Activated T-helper 17 cell treated with anti-CD3 and anti-CD28 coated beads, Interleukin-2, amount 50 U/mL, for 72 hours (primary cell): ENCODE results near the gene AP3D1. TPM values are rescaled to one million over a fixed set of nuclear protein-coding genes. Genes with fewer than 3 reads are reported as not detected.

Experiments used
- ATAC-seq: fragments of 150-1000 bp; cut with Tn5 transposase; replicated peaks from 2 replicates; pipeline ENCODE4 v1.10.0; 2021; ENCODE audit warnings: mild to moderate bottlenecking, moderate library complexity
- H3K27ac Mint-ChIP-seq: one replicate; pipeline ENCODE4 v1.8.0; 2022; ENCODE audit warnings: mixed read lengths
- H3K27me3 Mint-ChIP-seq: one replicate; pipeline ENCODE4 v1.8.0; 2022; ENCODE audit warnings: mixed read lengths
- H3K36me3 Mint-ChIP-seq: one replicate; pipeline ENCODE4 v1.8.0; 2022; ENCODE audit warnings: low read depth, mild to moderate bottlenecking, mixed read lengths
- H3K4me1 Mint-ChIP-seq: one replicate; pipeline ENCODE4 v1.8.0; 2022; ENCODE audit warnings: mixed read lengths
- H3K4me3 Mint-ChIP-seq: one replicate; pipeline ENCODE4 v1.8.0; 2022; ENCODE audit warnings: mild to moderate bottlenecking, mixed read lengths
- H3K9me3 Mint-ChIP-seq: one replicate; pipeline ENCODE4 v1.8.0; 2022; ENCODE audit warnings: mixed read lengths
- total RNA-seq, 2 donors: library from RNA; stranded (reverse); gene quantifications; one replicate each; pipeline ENCODE4 v1.2.3, GENCODE V29; 2022

AP3D1 gene
- total RNA-seq, 2 donors from 2014 or later = 83.6 to 108 TPM

GRCh38 chr19:2058570-2059421, 92.6 kb downstream of the AP3D1 start:
- H3K4me1 Mint-ChIP-seq = peaks cover 10% of the 10 kb centered on the region
- no peak for ATAC-seq
- peak overlapping the region; percentile 30 for H3K4me3 Mint-ChIP-seq
- peak overlapping the region; percentile 17 for H3K27ac Mint-ChIP-seq
- no peaks in the 10 kb centered on the region for H3K9me3 Mint-ChIP-seq
- H3K36me3 Mint-ChIP-seq = peaks cover 7% of the 10 kb centered on the region
- no peaks in the 10 kb centered on the region for H3K27me3 Mint-ChIP-seq

- peaks cover 7% of the 10 kb centered on the region for H3K36me3 Mint-ChIP-seq
- H3K4me1 Mint-ChIP-seq = peaks cover 10% of the 10 kb centered on the region
- no peaks in the 10 kb centered on the region for H3K27me3 Mint-ChIP-seq
- H3K4me3 Mint-ChIP-seq = peak overlapping the region; percentile 84
- H3K9me3 Mint-ChIP-seq = no peaks in the 10 kb centered on the region
- no peak for ATAC-seq
- peak overlapping the region; percentile 17 for H3K27ac Mint-ChIP-seq
Observed at GRCh38 chr19:2057484-2058469, 93.6 kb downstream of the AP3D1 start.

- Mint-ChIP-seq H3K9me3 (no peaks in the 10 kb centered on the region), H3K27me3 (no peaks in the 10 kb centered on the region), H3K4me1 (peaks cover 6% of the 10 kb centered on the region), H3K27ac (peak overlapping the region; percentile 91), H3K36me3 (peaks cover 8% of the 10 kb centered on the region), H3K4me3 (peak overlapping the region; percentile 84)
- ATAC-seq = no peak
Observed at GRCh38 chr19:2056837-2057192, 94.6 kb downstream of the AP3D1 start.

- Mint-ChIP-seq H3K27me3 (no peaks in the 10 kb centered on the region), H3K36me3 (peaks cover 14% of the 10 kb centered on the region), H3K4me3 (peak overlapping the region; percentile 84), H3K27ac (peak overlapping the region; percentile 91), H3K4me1 (peaks cover 6% of the 10 kb centered on the region), H3K9me3 (no peaks in the 10 kb centered on the region)
- peak; percentile 25 for ATAC-seq
Observed at GRCh38 chr19:2055931-2056836, 95.2 kb downstream of the AP3D1 start.

- Mint-ChIP-seq H3K27me3 (no peaks in the 10 kb centered on the region), H3K36me3 (peaks cover 15% of the 10 kb centered on the region), H3K27ac (peak overlapping the region; percentile 91), H3K4me1 (no peaks in the 10 kb centered on the region), H3K9me3 (no peaks in the 10 kb centered on the region), H3K4me3 (peak overlapping the region; percentile 84)
- no peak for ATAC-seq
Observed at GRCh38 chr19:2054763-2055162, 96.6 kb downstream of the AP3D1 start.

GRCh38 chr19:2053601-2054389, 97.6 kb downstream of the AP3D1 start:
- Mint-ChIP-seq H3K27ac (peak overlapping the region; percentile 48), H3K9me3 (no peaks in the 10 kb centered on the region), H3K36me3 (peaks cover 25% of the 10 kb centered on the region), H3K4me1 (no peaks in the 10 kb centered on the region), H3K27me3 (no peaks in the 10 kb centered on the region), H3K4me3 (peak overlapping the region; percentile 79)
- ATAC-seq = no peak

- H3K4me3 Mint-ChIP-seq = peak overlapping the region; percentile 79
- H3K9me3 Mint-ChIP-seq = no peaks in the 10 kb centered on the region
- H3K36me3 Mint-ChIP-seq = peaks cover 43% of the 10 kb centered on the region
- ATAC-seq = peak; percentile 37
- no peaks in the 10 kb centered on the region for H3K4me1 Mint-ChIP-seq
- no peaks in the 10 kb centered on the region for H3K27me3 Mint-ChIP-seq
- peak overlapping the region; percentile 83 for H3K27ac Mint-ChIP-seq
Observed at GRCh38 chr19:2051773-2052704, 99.3 kb downstream of the AP3D1 start.

GRCh38 chr19:2050991-2051772, 100.2 kb downstream of the AP3D1 start, which contains the start of gene MKNK2:
Gene MKNK2, minus strand, starts transcription at chr19:2051244. Its CDS starts 393 bp downstream, at chr19:2050851.
- H3K9me3 Mint-ChIP-seq = no peaks in the 10 kb centered on the region
- peak within 1 kb of the TSS; percentile 83 for H3K27ac Mint-ChIP-seq
- H3K36me3 Mint-ChIP-seq = peaks cover 49% of the 10 kb centered on the region
- peak; percentile 78 for ATAC-seq
- H3K27me3 Mint-ChIP-seq = no peaks in the 10 kb centered on the region
- no peaks in the 10 kb centered on the region for H3K4me1 Mint-ChIP-seq
- H3K4me3 Mint-ChIP-seq = peak within 1 kb of the TSS; percentile 79

Other genes starting within 250 kb of the AP3D1 start
- gene ADAT3, start 246.2 kb downstream of the AP3D1 start, total RNA-seq = 10 to 100 TPM; 11.6 to 12.2 TPM
- gene SCAMP4, start 246.2 kb downstream of the AP3D1 start, total RNA-seq = 10 to 100 TPM; 31.7 to 36.4 TPM
- 10 to 100 TPM; 50.2 to 50.7 TPM for gene CSNK1G2, start 210.4 kb downstream of the AP3D1 start, total RNA-seq
- 10 to 100 TPM; 44.2 to 56.0 TPM for gene BTBD2, start 135.9 kb downstream of the AP3D1 start, total RNA-seq
- 100 to 1,000 TPM; 280 to 525 TPM for gene MKNK2, start 100.3 kb downstream of the AP3D1 start, total RNA-seq
- gene MOB3A, start 55.2 kb downstream of the AP3D1 start, total RNA-seq = 100 to 1,000 TPM; 271 to 387 TPM
- 100 to 1,000 TPM in 1 of 2 donors, 10 to 100 TPM in 1; 13.9 to 143 TPM for gene IZUMO4, start 54.7 kb downstream of the AP3D1 start, total RNA-seq
- gene DOT1L, start 12.4 kb upstream of the AP3D1 start, total RNA-seq = 100 to 1,000 TPM in 1 of 2 donors, 10 to 100 TPM in 1; 76.6 to 114 TPM
- gene PLEKHJ1, start 84.8 kb upstream of the AP3D1 start, total RNA-seq = 10 to 100 TPM; 45.8 to 74.8 TPM
- gene SF3A2, start 85.3 kb upstream of the AP3D1 start, total RNA-seq = 100 to 1,000 TPM in 1 of 2 donors, 10 to 100 TPM in 1; 99.5 to 119 TPM
- gene AMH, start 97.8 kb upstream of the AP3D1 start, total RNA-seq = 1 to 10 TPM; 2.0 to 6.1 TPM
- gene JSRP1, start 104.9 kb upstream of the AP3D1 start, total RNA-seq = 1 to 10 TPM in 1 of 2 donors, under 1 TPM in 1; 0.61 to 1.0 TPM
- under 1 TPM; 0.09 to 0.32 TPM for gene PEAK3, start 130.6 kb upstream of the AP3D1 start, total RNA-seq
- under 1 TPM in 1 of 2 donors, not detected in 1; 0.17 TPM for gene LINGO3, start 156.6 kb upstream of the AP3D1 start, total RNA-seq
- gene LSM7, start 177.0 kb upstream of the AP3D1 start, total RNA-seq = 100 to 1,000 TPM in 1 of 2 donors, 10 to 100 TPM in 1; 96.2 to 140 TPM
- gene SPPL2B, start 177.1 kb upstream of the AP3D1 start, total RNA-seq = 10 to 100 TPM; 23.7 to 46.5 TPM
- not detected for gene TMPRSS9, start 208.7 kb upstream of the AP3D1 start, total RNA-seq